Measurements from ENCODE around the gene CSNK1E.
"Not testable (repeated sequence)": the region's sequence is repeated elsewhere in the genome, so short reads cannot be mapped to it uniquely, and the experiment has no call there.

CSNK1E gene

GRCh38 chr22:38317122-38317994 is at the start of gene CSNK1E:
CSNK1E (minus strand) TSS chr22:38317433; CDS start chr22:38314157, 3,276 bp downstream.
- peak; percentile 80 to 82 for DNase-seq

GRCh38 chr22:38365829-38366228 is 48.6 kb upstream of the CSNK1E start:
- DNase-seq = not testable (repeated sequence)

GRCh38 chr22:38365174-38365573 is 47.9 kb upstream of the CSNK1E start:
- not testable (repeated sequence) for DNase-seq

GRCh38 chr22:38360560-38360959 is 43.3 kb upstream of the CSNK1E start:
- not testable (repeated sequence) for DNase-seq

GRCh38 chr22:38359817-38360216 is 42.6 kb upstream of the CSNK1E start:
- DNase-seq = not testable (repeated sequence)

- not testable (repeated sequence) for DNase-seq
Measured at GRCh38 chr22:38357971-38358370, 40.7 kb upstream of the CSNK1E start.

GRCh38 chr22:38355275-38355674 is 38.0 kb upstream of the CSNK1E start:
- no peak for DNase-seq

- DNase-seq = no peak
Measured at GRCh38 chr22:38353701-38354100, 36.5 kb upstream of the CSNK1E start.

- peak; percentile 69 to 75 for DNase-seq
Measured at GRCh38 chr22:38353142-38353629, 36.0 kb upstream of the CSNK1E start.

- no peak for DNase-seq
Measured at GRCh38 chr22:38352436-38352835, 35.2 kb upstream of the CSNK1E start.

- DNase-seq = no peak
Measured at GRCh38 chr22:38350444-38351359, 33.5 kb upstream of the CSNK1E start.

GRCh38 chr22:38348751-38349496 is 31.7 kb upstream of the CSNK1E start:
- DNase-seq = no peak

GRCh38 chr22:38347944-38348750 is 30.9 kb upstream of the CSNK1E start:
- DNase-seq = no peak

- DNase-seq = no peak
Measured at GRCh38 chr22:38347181-38347943, 30.1 kb upstream of the CSNK1E start.

- no peak for DNase-seq
Measured at GRCh38 chr22:38346506-38346905, 29.3 kb upstream of the CSNK1E start.

- no peak for DNase-seq
Measured at GRCh38 chr22:38345782-38346181, 28.5 kb upstream of the CSNK1E start.

GRCh38 chr22:38339893-38340292 is 22.7 kb upstream of the CSNK1E start:
- not testable (repeated sequence) for DNase-seq

GRCh38 chr22:38338772-38339379 is 21.6 kb upstream of the CSNK1E start:
- DNase-seq = no peak

- DNase-seq = no peak
Measured at GRCh38 chr22:38336699-38337098, 19.5 kb upstream of the CSNK1E start.

- no peak for DNase-seq
Measured at GRCh38 chr22:38335077-38335476, 17.8 kb upstream of the CSNK1E start.
